ENCODE measurements around the gene FFAR2.
"Not testable (repeated sequence)": the region's sequence is repeated elsewhere in the genome, so short reads cannot be mapped to it uniquely, and the experiment has no call there.

FFAR2 gene

DNA sequence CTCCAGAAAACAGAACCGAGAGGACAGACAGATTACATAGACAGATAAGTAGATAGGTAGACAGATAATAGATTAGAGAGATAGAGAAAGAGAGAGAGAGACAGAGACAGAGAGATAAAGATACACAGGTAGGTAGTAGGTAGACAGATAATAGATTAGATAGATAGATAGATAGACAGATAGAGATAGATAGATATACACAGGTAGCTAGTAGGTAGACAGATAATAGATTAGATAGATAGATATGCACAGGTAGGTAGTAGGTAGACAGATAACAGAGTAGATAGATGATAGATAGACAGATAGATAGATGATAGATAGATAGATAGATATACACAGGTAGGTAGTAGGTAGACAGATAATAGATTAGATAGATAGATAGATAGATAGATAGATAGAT, 10.1 kb downstream of the FFAR2 start:
- no peak for DNase-seq

DNA sequence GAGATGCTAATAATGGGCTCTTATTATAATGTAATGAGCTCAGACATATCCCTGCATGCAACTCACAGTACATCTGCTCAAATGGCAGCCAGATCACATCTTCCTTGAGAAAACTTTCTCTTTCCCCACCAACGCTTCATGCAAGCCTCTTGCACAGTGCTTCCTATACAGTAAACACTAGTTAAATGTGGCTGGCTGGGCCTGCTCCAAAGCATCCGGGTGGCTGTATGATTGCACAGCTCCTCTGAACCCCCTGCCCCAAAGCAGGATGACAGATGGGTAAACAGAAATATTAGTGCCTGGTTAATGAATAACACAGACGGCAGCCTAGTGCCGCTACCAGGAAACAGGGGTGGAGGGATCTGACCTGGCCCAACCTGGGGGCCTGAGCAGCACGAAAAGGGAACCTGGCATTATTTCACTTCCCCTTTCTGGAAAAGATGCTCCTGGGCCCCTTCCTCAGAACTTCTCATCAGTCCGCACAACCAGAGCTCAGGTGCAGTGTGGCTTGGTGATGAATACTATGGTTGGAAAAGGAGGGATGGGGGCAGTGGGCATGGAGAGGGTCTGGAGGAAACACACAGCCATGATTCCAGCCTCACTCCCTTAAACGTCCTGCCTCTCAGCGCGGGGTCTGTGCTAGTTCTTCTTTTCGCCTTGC, 10.8 kb downstream of the FFAR2 start:
- DNase-seq: no peak

DNA sequence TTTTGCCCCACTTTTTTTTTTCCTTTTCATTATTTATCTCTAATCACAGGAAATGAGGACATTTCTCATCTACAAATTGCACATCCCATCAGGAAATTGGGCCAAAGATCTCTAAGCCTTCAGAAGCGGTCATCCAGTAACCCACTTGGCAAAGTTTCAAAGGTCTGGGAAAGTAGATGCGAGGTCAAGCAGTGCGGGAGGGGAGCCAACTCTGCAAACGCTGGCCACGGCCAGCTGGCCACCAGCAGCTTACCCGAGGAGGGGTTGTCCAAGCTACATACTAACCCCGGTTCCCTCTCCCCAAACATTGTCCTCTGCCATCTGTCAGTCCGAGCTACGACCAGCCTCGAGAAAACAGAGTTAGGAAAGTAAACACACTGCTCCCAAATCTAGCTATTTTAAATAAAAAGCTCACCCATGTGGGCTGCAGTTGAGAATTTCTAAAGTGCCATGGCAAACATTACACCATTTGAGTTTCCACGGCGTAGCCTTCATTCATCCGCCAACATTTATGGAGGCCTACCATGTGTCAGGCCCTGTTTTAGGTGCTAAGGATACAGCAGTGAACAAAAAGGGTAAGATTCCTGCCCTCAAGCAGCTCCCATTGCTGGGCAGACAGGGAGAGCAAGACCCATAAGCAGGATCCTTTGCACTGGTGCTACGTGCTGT, 11.5 kb downstream of the FFAR2 start:
- no peak for DNase-seq

GRCh38 chr19:35460608-35461007, 12.6 kb downstream of the FFAR2 start:
- DNase-seq: no peak

DNA sequence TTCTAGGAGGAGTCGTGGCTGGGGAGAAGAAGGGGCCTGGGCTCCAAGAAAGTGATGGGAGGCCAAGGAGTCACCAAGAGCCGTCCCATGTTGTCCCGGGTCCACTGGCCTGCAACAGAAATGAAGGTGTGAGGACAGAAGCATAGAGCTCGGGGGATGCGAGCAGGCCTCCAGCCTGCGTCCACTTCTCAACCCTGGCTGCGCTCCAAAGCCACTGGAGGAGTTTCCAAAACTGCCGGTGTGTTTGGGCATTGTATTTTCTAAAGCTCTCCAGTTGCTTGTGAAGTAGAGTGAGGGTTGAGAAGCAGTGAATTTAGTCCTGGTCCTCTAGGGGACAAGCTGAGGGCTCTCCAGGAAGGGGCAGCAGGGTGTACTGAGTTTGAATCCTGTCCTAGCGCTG, 13.0 kb downstream of the FFAR2 start:
- DNase-seq: no peak

DNA sequence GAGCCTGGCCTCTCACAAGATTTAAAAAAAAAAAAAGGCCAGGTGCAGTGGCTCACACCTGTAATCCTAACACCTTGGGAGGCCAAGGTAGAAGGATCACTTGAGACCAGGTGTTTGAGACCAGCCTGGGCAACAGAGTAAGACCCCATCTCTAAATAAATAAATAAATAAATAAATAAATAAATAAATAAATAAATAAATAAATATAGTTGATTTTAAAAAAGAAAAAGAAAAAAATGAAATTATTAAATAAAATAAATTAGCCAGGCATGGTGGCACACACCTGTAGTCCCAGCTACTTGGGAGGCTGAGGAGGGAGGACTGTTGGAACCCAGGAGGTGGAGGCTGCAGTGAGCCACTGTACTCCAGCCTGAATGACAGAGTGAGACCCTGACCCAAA, 13.7 kb downstream of the FFAR2 start:
- DNase-seq: not testable (repeated sequence)

DNA sequence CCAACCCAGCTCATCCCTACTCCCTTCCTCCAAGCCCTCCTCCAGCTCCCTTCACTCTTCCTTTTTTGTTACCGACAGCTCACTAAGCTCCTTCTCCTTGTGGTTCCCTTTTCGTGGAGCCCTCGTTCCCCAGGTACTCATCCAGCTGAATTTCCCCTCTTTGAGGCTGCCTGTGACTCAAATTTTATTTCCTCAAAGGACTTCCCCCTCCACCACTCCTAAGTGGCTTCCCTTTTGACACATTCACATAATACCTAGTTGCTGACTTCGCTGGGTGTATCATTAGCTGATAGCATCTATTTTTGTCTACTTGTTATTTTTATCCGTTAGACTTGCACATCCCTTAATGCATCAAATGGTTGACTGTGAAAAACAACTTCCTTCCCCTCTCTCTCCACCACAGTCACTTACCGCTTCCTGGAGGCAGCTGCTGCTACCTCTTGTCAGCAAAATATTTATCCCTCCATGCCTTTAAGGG, 14.5 kb downstream of the FFAR2 start:
- no peak for DNase-seq

DNA sequence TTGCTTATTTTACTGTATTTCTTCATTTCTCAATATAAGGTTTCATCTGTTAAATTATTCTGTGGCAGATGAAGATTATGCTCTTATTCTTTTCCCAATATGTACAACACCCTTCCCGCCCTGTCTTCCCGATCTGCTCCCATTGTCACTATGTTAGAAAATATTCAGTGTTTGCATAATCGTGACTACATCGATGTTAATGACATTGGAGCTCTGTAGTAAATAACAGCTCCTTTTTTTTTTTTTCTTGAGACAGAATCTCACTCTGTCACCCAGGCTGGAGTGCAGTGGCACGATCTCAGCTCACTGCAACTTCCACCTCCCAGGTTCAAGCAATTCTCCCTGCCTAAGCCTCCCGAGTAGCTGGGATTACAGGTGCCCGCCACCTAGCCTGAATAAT, 14.9 kb downstream of the FFAR2 start:
- not testable (repeated sequence) for DNase-seq

DNA sequence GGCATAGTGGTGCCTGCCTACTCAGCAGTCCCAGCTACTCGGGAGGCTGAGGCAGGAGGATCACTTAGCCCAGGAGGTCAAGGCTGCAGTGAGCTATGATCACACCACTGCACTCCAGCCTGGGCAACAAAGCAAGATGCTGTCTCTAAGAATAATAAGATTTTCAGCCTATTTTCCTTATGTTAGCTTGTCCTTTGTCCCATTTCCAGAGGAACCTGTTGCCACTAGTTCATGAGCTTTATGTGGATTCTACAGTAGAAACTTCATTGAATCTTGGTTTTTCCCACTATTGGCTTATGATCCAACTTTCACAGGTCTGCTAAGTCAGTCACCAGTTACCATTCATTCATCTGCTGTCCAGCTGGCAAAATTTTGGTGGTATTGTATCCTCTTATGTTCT, 18.2 kb downstream of the FFAR2 start:
- DNase-seq: no peak

GRCh38 chr19:35468637-35469036, 20.6 kb downstream of the FFAR2 start:
- DNase-seq: no peak

GRCh38 chr19:35470128-35470527, 22.1 kb downstream of the FFAR2 start:
- DNase-seq: no peak

GRCh38 chr19:35471075-35471474, 23.0 kb downstream of the FFAR2 start:
- not testable (repeated sequence) for DNase-seq

GRCh38 chr19:35471946-35472345, 23.9 kb downstream of the FFAR2 start:
- DNase-seq: no peak

GRCh38 chr19:35474104-35474503, 26.0 kb downstream of the FFAR2 start:
- no peak for DNase-seq

GRCh38 chr19:35474594-35474993, 26.5 kb downstream of the FFAR2 start:
- DNase-seq: not testable (repeated sequence)

DNA sequence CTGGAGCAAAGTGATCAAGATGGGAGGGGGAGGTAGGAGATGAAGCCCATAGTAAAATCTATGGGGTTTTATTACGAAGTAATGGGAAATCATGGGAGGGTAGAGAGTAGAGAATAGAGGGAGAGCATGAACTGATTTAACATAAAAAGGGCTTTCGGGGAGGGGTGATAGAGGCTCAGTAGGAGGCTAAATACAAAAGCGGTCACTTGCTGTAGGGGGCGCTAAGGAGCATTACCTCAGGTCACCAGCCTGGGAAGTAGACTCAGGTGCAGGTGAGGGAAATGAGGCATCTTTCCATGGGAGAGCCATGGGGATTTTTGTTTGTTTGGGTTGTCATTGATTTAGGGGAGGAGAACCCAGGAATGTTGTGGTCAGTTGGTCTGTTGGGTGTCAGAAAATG, 28.1 kb downstream of the FFAR2 start:
- no peak for DNase-seq

DNA sequence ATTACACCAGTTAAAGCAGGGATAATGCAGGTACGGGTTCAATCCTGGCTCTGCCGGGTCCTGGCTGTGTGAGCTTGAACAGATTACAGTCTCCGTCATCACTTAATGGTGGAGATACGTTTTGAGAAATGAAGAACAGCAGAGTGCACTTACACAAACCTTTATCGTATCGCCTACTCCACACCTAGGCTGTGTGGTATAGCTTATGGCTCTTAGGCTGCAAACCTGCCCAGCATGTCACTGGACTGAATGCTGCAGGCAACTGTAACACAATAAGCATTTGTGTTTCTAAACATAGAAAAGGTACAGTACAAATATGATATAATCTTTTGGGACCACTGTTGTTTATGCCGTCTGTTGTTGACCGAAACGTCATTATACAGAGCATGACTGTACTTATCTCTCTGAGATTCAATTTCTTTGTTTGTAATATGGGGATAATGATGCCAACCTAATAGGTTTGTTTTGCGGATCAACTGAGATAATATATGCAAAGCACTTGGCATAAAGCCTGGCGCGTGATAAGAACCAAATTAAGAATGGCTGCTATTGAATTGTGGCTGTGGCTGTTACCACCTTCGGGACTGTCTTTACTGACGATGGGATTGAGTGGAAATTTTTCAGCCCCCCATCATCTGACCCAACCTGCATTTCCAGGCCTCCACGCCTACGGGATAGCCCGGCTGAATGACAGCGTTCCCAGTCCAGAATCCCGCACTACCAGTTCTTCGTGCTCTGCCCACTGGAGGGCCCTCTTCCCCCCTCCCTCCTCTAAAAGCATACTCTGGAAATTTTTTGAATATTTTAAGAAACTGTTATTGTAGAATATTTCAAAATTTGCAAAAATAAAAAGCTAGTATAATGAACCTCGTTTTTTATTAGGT, 31.0 kb downstream of the FFAR2 start:
- no peak for DNase-seq

DNA sequence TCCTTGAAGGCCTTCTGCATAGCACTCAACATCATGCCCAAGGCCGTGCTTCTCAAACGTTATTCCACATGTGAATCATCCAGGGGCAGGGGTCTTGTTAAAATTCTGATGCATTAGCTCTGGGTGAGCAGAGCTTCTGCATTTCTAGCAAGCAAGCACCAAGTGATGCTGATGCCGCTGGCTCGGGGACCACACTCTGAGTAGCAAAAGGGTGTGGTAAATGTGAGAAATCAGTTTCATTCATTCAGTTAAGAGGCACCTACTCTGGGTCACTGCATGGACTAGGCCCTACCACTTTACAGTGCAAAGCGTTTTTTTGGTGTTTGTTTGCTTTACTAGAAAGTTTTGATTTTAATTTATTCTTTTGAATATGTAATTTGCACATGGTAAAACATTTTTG, 35.0 kb downstream of the FFAR2 start:
- DNase-seq: no peak

DNA sequence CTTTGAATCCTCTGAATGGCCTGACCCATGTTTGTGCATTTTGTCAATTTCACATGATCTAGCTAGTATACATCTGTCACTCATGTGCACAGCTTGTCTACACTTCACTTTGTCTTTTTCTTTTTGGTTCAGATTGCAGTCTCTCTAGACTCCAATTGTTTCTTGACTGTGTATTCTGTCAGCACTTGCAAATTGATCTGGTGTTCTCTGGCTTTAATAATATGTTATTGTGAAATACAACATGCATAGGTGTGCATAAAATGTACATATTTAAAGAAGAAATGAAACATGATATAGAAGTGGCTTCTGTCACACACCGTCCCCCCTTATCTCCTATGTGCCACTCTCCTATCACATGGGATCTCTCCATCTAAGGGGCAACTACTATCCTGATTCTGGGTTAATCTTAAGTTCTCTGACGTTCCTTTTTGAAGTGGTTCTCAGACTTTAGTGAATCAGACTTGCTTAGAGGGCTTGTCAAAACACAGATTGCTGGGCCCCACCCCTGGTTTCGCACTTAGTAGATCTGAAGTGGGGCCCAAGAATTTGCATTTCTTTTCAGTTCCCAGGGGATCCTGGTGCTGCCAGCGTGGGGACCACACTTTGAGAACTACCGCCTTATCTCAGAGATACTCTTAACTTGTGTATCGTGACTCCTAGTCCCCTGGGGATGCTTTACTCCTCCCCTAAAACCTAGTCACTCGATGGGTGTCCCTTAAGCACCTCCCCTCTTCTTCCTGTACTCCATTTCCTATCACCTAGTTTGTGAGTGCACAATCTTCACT, 36.4 kb downstream of the FFAR2 start:
- no peak for DNase-seq

GRCh38 chr19:35486268-35486708, 38.2 kb downstream of the FFAR2 start:
- DNase-seq: no peak

DNA sequence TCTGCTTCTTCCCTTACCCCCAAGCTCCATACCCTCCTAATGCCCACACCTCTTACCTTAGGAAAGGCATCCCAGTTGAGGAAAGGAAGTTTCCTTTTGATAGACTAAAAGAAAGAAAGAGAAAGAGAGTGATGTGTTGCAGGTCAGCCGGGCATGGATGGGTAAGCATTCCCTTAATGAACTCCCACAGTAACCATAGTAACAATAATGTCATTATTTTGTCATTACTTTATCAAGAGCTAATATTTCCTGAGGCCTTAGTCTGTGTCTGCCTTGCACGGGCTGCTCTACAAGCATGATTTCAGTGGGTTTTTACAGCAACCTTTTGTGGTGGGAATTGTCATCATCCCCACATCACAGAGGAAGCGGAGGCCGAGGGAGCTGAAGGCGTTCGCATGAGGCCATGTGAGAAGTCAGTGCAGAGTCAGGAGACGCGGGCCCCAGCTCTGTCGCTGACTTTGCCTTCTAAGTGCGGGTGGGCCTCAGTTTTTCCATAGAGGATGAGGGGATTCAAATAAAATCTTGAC, 39.7 kb downstream of the FFAR2 start:
- no peak for DNase-seq

DNA sequence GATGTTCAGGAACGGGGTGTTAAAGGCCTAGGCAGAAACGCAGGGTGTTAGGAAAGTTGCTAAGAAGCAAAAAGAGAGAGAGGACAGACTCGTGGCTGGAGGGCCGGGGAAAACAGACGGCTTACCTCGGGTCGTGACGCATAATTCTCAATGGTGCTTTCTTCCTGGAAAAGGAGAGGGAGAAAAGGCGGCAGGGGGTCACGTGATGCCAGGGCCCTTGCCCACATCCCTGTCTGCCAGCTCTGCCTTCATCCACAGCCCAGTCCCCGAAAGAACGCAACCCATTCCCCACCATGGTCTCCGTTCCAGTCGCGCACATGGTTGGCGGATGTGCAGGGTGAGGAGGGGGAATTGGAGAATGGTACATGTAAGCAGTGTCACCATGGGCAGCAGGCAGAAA, 40.6 kb downstream of the FFAR2 start:
- no peak for DNase-seq

DNA sequence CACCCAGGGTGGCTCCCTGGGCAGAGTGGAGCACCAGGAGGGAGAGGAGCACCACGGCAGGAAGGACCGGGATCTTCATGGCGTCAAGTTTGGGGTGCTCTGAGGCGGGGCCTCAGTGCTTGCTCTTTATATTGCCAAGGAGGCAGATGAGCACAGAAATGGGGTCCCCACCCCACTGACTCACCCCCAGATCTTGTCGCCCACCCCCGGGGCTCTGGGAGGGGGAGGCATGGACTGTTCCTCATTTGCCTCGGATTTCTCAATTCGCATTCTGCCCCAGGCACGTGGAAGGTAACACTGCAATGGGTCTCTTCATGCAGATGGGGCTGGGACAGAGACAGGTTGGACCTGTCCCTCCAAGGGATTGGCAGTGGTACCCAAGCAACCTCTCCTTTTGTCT, 42.3 kb downstream of the FFAR2 start, which contains the start of gene KRTDAP:
KRTDAP (minus strand) TSS at position 101 of the 400 bp plus-strand sequence; CDS start at position 79, 22 bp downstream.
- no peak for DNase-seq

Data from cerebellar nuclear complex (tissue), 1 donor.